Measurements from ENCODE around the gene SSR2.
A peak's percentile ranks its signal among the peaks of the same experiment; 100 is the strongest.
"Not testable (repeated sequence)": the region's sequence is repeated elsewhere in the genome, so short reads cannot be mapped to it uniquely, and the experiment has no call there.

Gene SSR2

GRCh38 chr1:155993595-155993994 lies 27.2 kb downstream of the SSR2 start:
- no peak for DNase-seq (ENCODE audit: low read depth)

GRCh38 chr1:155990005-155990739 lies 30.6 kb downstream of the SSR2 start:
- DNase-seq (ENCODE audit: low read depth) = no peak

GRCh38 chr1:155989242-155990004 lies 31.3 kb downstream of the SSR2 start:
- DNase-seq (ENCODE audit: low read depth) = peak; percentile 59

DNA sequence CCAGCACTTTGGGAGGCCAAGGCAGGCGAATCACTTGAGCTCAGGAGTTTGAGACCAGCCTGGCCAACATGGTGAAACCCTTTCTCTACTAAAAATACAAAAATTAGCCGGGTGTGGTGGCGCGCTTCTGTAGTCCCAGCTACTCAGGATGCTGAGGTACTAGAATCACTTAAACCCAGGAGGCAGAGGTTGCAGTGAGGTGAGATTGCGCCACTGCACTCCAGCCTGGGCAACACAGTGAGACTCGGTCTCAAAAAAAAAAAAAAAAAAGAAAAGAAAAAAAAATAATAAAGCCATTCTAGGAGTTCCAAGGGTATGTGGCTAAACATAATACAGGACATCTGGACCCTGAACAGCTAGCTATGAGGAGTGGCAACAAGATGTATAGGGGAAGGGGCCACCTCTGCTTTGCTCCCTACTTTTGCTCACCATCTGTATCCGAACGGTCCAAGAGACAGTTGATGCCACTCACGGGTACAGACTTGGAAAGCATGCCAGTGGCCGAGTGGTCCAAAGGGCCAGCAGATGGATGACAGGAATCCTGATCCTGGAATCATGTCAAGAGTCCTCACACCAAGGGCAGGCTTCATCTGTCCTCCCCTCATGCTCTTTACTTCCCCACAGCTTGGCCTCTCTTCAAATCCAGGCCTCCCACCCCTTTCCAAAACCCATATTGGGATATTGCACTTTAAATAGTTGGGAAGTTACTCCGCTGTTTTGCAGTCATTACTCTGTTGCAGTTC lies 35.7 kb downstream of the SSR2 start:
- not testable (repeated sequence) for DNase-seq (ENCODE audit: low read depth)

DNA sequence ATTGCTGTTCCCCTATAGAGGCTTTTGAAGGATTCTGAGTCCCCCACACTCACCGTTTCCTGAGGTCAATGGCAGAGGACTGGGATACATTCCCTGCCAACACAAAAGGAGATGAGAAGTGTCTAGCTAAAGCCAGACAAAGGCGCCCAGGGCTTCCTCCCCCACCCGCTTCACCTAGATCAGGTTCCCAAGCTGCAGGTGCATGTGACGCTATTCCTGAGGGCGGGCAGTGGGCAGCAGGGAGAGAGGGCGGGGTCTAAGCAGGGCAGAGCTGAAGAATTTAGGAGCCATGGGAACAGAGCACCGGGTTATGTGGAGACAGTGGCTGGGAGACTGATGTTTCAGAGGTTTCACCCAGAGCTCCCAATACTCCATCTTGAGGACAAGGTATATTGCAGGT lies 36.4 kb downstream of the SSR2 start:
- no peak for DNase-seq (ENCODE audit: low read depth)

DNA sequence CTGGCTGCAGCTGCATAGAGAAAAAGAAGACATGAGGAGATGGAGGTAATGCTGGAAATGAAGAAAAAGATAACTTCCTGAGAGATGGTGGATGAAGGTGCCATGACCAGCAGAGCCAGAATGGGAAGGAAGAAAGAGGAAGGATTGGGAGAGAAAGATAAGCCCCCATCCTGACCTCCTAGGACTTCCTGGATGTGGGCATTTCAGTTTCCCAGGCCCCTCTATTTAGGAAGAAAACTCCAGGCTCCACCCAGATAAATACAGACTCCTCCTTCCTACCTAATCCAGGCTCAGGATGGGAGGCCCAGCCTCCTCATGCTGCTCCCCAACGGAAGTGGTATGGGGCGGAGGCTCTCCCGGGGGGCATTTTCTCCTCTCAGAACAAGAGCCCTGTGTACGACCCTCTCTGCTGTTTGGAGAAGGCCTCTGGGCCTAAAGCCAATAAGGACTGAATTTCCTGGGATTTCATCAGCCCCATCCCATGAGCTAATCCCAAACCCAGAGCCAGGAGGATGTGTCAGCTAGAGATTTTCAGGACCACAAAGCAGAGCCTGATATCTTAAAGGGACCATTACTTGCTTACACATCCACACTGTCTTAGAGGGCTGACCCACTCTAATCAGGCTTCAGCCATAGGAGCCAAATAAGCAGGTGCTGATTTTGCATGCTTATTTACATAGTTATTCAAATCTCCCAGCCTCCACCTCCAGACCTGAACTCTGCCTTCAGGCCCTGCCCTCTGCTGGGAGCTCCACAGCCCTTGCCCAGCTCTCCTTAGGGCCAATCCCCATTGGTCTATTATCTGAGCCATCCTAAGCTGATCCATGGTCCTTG lies 37.3 kb downstream of the SSR2 start:
- DNase-seq (ENCODE audit: low read depth) = no peak

DNA sequence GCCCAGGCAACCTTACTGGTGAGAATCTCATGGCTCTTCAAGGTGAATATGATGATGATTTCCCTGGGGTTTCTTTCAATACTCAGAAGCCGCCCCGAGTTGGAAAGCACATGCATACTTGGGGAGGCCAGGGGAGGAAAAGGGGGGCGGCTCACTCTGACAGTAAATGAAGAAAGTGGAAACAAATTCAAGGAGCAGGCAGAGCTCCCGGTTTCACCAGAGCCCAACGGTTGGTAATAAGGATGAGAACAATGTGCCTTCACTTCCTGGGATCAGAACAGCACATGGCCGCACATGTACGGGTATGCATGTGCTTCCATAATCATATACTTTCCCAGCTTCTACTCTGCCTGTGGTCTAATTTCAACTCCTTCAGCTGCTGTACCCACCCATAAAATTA lies 38.6 kb downstream of the SSR2 start:
- DNase-seq (ENCODE audit: low read depth) = no peak

DNA sequence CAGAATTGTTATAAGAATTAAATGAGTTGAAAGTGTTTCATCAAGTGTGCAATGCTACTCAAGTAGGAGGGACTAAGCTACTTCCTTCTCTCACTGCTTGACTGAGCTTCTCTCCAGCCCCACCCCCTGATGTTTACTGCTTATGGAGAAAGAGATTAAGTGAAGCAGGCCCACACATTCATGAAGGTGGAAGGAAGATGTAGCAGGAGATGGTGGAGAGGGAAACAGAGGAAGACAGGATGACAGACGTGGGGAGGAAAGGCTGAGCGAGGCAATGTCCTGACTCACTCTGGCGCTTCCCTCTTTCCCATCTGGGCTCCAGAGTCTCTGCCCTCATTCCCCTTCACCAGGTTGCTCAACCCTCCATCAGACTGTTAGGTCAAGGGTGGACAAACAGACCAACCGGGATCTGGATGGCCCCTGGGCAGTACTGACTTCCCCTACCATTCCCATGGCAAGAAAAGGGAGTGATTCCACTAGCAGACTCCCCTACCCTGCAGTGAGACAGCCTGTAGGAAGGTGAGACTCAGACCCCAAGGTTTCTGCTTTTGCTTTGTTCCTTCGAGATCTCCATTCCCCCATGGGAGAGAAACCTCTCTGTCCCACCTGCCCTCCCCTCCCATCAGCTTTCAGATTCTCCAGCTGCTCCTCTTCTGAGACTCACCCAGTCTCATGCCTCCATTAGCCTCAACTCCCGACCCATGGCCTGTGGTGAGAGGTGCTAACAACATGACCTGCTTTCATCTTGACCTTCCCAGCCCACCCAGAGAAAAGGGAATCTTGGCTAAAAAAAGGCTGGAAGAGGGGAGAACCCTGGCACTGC lies 39.3 kb downstream of the SSR2 start:
- no peak for DNase-seq (ENCODE audit: low read depth)

- no peak for DNase-seq (ENCODE audit: low read depth)
These were observed 41.0 kb downstream of the SSR2 start for GRCh38 chr1:155979597-155980343.

DNA sequence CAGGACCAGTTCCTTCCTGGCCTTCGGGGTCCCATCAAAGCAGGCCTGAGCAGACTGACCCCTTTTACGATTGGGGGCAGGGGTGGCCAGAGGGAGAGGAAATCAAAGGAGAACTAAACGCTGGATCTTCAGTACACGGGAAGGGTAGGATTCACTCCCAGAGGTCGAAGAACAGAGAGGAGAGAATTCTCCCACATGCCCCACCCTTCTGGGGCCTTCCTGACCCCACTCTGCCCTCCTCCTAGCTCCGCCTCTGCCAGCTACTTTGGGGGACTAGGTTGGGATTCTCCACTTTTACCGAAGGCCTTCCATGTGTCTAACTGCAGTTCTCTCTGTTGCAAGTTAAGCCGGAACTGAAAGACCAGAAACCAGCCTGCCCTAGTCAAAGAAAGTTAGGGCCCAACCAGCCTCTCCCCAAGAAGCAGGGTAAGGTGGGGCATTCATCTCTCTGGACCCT lies 41.8 kb downstream of the SSR2 start:
- no peak for DNase-seq (ENCODE audit: low read depth)

- DNase-seq (ENCODE audit: low read depth) = peak; percentile 62
These were observed 42.3 kb downstream of the SSR2 start, which contains the start of gene ARHGEF2 for GRCh38 chr1:155978325-155978972. Gene ARHGEF2, minus strand, starts transcription at chr1:155978547. Its CDS starts 120 bp downstream, at chr1:155978427.

GRCh38 chr1:155977690-155978324 lies 42.9 kb downstream of the SSR2 start:
- DNase-seq (ENCODE audit: low read depth) = no peak

GRCh38 chr1:155976913-155977689 lies 43.6 kb downstream of the SSR2 start:
- DNase-seq (ENCODE audit: low read depth) = no peak

DNA sequence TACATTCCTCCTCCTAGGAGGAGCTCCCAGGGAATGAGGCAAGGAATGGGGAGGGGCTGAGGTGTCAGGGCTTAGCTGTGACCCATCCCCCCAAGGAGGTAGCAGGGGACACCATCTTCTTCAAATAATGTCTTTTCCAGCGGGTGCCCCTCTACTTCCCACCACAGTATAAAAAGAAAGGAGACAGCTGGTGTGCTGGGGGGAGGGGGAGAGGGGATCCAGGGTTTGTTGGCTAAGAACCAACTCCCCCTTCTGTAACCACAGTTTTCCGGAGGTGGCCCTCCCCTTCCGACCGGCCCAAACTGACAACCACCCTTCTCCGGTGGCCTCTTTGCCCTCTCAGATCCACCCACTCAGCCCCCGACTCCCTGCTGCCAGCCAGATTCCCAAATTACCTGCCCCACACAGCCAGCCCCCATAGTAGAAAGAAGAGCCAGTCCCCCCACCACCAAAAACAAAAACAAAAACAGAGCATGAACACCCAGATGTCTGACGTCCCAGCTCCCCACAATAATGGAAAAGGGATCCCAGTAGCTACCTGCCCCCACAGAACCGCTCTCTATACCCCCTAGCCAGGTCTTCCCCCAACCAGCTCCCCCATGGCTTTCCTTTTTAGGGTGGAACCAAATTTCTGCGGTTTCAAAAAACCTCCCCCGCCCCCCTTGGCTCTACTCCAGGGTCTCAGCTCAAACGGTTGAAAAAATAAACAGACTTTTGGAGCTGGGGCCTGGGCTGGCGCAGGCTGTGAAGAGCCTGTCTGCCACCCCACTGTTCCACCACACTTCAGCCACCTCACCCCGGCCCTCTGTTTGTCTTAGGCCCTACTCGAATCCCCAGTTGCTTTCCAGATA lies 44.5 kb downstream of the SSR2 start:
- peak; percentile 50 for DNase-seq (ENCODE audit: low read depth)

- DNase-seq (ENCODE audit: low read depth) = no peak
These were observed 45.2 kb downstream of the SSR2 start for GRCh38 chr1:155975375-155976061.

DNA sequence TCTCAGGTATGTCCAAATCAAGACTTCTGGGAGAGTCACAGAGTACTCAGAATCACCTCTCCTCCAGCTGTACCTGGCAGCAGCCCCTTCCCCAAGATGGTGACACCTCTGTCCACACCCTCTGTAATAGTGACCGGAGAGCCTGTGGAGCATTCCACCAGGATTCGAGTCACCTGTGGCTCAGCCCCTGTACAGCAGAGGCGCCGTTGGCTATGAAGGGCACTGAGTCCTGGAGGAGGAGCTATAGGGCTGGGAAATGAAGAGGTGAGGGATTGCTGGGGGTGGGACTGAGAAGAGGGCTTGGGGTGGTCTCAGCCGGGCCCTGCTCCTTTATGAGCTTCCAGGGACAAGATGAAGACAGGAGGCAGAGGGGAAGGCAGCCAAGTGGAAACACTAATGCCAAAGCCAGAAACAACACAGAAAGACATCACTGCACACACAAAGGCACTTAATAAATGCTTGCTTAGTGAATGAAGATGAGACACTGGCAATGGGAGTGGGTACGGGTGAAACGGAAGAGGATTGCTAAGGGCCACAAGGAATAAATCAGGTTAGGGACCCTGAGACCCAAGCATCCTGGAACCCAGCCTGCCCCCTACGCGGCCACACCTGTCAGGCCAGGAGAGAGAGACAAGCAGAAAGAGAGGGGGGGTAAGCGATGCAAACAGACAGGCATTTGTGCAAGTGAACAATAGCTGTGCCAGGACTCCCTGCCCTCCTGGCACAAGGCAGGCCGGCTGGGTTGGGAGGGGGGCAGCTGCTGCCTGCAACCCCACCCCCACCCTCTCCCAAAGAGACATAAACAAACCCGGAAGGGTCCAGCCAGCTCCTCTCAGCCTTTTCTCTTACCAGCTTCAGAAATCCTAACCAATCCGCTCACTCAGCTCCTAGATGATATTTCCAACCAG lies 46.3 kb downstream of the SSR2 start:
- no peak for DNase-seq (ENCODE audit: low read depth)
